Tibial nerve (tissue), 4 donors: ENCODE data around the gene CTAG1B.
"Not testable (repeated sequence)": the region's sequence is repeated elsewhere in the genome, so short reads cannot be mapped to it uniquely, and the experiment has no call there.

Experiments used
- CTCF ChIP-seq, 5 experiments: fragments of 200-600 bp in 3 of 5; fragments of 450-650 bp in 2 of 5; sonication (generic) in 3 of 5; IDR thresholded peaks; one replicate each; pipeline ENCODE4 v1.5.1; 2016 to 2019; ENCODE audit warnings: antibody characterized with exemption in 5 of 5, mild to moderate bottlenecking in 3 of 5, moderate library complexity in 2 of 5
- EP300 ChIP-seq, 2 donors: sonication (generic); formaldehyde crosslinking; IDR thresholded peaks; one replicate each; pipeline ENCODE4 v1.6.1; 2017; ENCODE audit warnings: antibody characterized with exemption in 2 of 2, mild to moderate bottlenecking in 1 of 2
- POLR2A ChIP-seq, 2 donors: fragments of 450-650 bp; IDR thresholded peaks; one replicate each; pipeline ENCODE4 v1.6.1; 2017; ENCODE audit warnings: antibody characterized with exemption in 2 of 2, mild to moderate bottlenecking in 2 of 2, moderate library complexity in 2 of 2

GRCh38 chrX:154590415-154590814, 28.7 kb downstream of the CTAG1B start:
- TF ChIP-seq CTCF, POLR2A, EP300 (IDR thresholded peaks at IDR 0.05): not testable (repeated sequence)
